Left ventricle myocardium inferior (tissue), 1 donor: ENCODE measurements around the gene BCAM. TPM values are rescaled to one million over a fixed set of nuclear protein-coding genes. Genes with fewer than 3 reads are reported as not detected.

Source experiments
- DNase-seq: peaks from one replicate; pipeline ENCODE4 v3.0.0-alpha.2; 2020
- H3K27ac ChIP-seq: fragments of 200-600 bp; replicated peaks from 2 replicates; pipeline ENCODE4 v1.8.0; 2021
- H3K27me3 ChIP-seq: fragments of 200-600 bp; 2 replicates; pipeline ENCODE4 v1.8.0; 2021; ENCODE audit warnings: low read depth
- H3K36me3 ChIP-seq: fragments of 200-600 bp; 2 replicates; pipeline ENCODE4 v1.8.0; 2021
- H3K4me1 ChIP-seq: fragments of 200-600 bp; 2 replicates; pipeline ENCODE4 v1.8.0; 2021
- H3K4me3 ChIP-seq: fragments of 200-600 bp; 2 replicates; pipeline ENCODE4 v1.8.0; 2021; ENCODE audit warnings: mild to moderate bottlenecking, moderate library complexity
- H3K9me3 ChIP-seq: fragments of 200-600 bp; replicated peaks from 2 replicates; pipeline ENCODE4 v1.8.0; 2021
- CTCF ChIP-seq: fragments of 200-600 bp; IDR thresholded peaks from 2 replicates; pipeline ENCODE4 v1.8.0; 2021; ENCODE audit warnings: antibody characterized with exemption, mild to moderate bottlenecking, borderline replicate concordance
- intact Hi-C: fragments of 100-400 bp; cut with micrococcal nuclease; formaldehyde crosslinking; loops from one replicate; pipeline ENCODE4 v1.11.0; 2022
- total RNA-seq: library from RNA; stranded (reverse); fragmentation: NEBNext Ultra II Directional; extraction: Animal tissue kit (Norgen Biotek cat#: 25700); gene quantifications from one replicate; pipeline ENCODE4 v1.2.1, GENCODE V29; 2021
- donor health status: DM: no; HTN: yes; CAD: no; lungs with severe emphysema.

The BCAM gene
- total RNA-seq, 1 donor from 2014 or later: 91.9 TPM

- no peak for DNase-seq
- Histone ChIP-seq H3K4me1 (peaks cover 15% of the 10 kb centered on the region), H3K36me3 (no peaks in the 10 kb centered on the region), H3K27ac (no peak overlapping the region), H3K27me3 (no peaks in the 10 kb centered on the region), H3K9me3 (no peaks in the 10 kb centered on the region), H3K4me3 (no peak overlapping the region)
- intact Hi-C loops: loop anchor here (10.0 kb wide), 1 partner anchor 50 kb away; the partner anchor contains the start of gene NECTIN2
- no peak for TF ChIP-seq CTCF
Observed at GRCh38 chr19:44794610-44795009, 14.3 kb upstream of the BCAM start.

DNA sequence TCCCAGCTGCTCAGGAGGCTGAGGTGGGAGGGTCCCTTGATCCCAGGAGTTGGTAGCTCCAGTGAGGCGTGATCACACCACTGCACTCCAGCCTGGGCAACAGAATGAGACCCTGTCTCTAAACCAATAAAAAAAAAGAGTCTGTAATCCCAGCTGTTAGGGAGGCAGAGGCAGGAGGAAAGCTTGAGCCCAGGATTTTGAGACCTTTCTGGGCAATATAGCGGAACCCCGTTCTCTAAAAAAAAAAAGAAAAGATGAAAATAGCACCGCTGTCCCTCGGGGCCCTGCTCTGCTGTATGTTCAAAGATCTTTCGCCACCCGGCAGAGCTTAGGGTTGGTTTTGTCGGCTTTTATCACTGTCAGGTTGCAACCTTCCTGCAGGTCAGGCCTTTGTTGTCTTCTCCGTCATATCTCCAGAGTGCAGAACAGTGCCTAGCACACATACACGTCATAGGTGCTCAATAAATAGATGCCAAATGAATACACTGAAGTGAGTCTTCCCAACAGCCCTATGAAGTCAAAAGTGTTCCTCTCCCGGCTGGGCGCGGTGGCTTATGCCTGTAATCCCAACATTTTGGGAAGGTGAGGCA is 13.4 kb upstream of the BCAM start:
- no peaks in the 10 kb centered on the region for H3K27me3 ChIP-seq

DNA sequence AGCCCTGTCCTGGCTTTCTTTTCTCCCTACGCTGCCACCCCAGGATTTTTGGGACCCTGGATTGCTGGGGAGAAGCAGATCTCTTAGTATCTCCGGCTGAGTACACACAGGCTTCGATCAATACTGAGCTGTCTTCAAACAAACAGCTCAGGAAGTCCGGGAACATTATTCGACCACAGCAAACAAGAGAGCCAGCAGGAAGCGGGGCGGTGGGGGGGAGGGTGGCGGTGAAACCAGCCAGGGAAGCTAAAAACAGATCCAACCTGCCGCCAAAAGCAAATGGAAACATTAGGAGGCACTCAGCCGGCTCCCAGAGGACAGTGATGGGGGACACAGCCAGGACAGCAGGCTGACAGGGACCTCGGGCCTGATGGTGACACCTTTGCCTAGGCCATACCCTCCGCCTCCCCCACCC is 12.2 kb upstream of the BCAM start:
- DNase-seq: peak; percentile 66
- Histone ChIP-seq H3K9me3 (no peaks in the 10 kb centered on the region), H3K27ac (peak overlapping the region; percentile 90), H3K4me1 (peaks cover 21% of the 10 kb centered on the region), H3K4me3 (peak overlapping the region; percentile 14), H3K36me3 (no peaks in the 10 kb centered on the region), H3K27me3 (no peaks in the 10 kb centered on the region)
- intact Hi-C loops: loop anchor here (10.0 kb wide), 1 partner anchor 48 kb away; the partner anchor contains the start of gene NECTIN2
- TF ChIP-seq CTCF: no peak

More for the DNA sequence above, 13.4 kb upstream of the BCAM start:
- Histone ChIP-seq H3K4me3 (no peak overlapping the region), H3K4me1 (peaks cover 20% of the 10 kb centered on the region), H3K36me3 (no peaks in the 10 kb centered on the region), H3K9me3 (no peaks in the 10 kb centered on the region), H3K27ac (peak overlapping the region; percentile 90)
- TF ChIP-seq CTCF: no peak
- intact Hi-C loops: loop anchor here (10.0 kb wide), 1 partner anchor 49 kb away; the partner anchor contains the start of gene NECTIN2
- no peak for DNase-seq

GRCh38 chr19:44799627-44800346 is 9.1 kb upstream of the BCAM start:
- Histone ChIP-seq H3K9me3 (no peaks in the 10 kb centered on the region), H3K27ac (no peak overlapping the region), H3K27me3 (no peaks in the 10 kb centered on the region), H3K36me3 (no peaks in the 10 kb centered on the region), H3K4me3 (no peak overlapping the region), H3K4me1 (peaks cover 21% of the 10 kb centered on the region)
- no peak for TF ChIP-seq CTCF
- DNase-seq: no peak
- intact Hi-C loops: loop anchor here (10.0 kb wide), 1 partner anchor 45 kb away; the partner anchor contains the start of gene NECTIN2

GRCh38 chr19:44800461-44800860 is 8.4 kb upstream of the BCAM start:
- no peaks in the 10 kb centered on the region for H3K9me3 ChIP-seq
- peak; percentile 83 for DNase-seq
- intact Hi-C loops: no loop called here
- H3K4me3 ChIP-seq: no peak overlapping the region
- H3K27me3 ChIP-seq: no peaks in the 10 kb centered on the region
- no peaks in the 10 kb centered on the region for H3K36me3 ChIP-seq
- H3K4me1 ChIP-seq: peaks cover 21% of the 10 kb centered on the region
- peak; percentile 94 for TF ChIP-seq CTCF
- no peak overlapping the region for H3K27ac ChIP-seq
